Neural cell (in vitro differentiated cells): ENCODE data around the gene DPH5. TPM values are rescaled to one million over a fixed set of nuclear protein-coding genes. Genes with fewer than 3 reads are reported as not detected.

Source experiments
- H2AFZ ChIP-seq: fragments of 200-600, 300-800 bp; sonication (generic), shearing (Covaris generic); 2 replicates; pipeline ENCODE4 v1.6.0; 2014; ENCODE audit warnings: low read depth, mild to moderate bottlenecking, antibody characterized with exemption, low read length, moderate library complexity
- H3F3A ChIP-seq: fragments of 200-600 bp; shearing (Covaris generic); 2 replicates; pipeline ENCODE4 v1.6.1; 2016; ENCODE audit warnings: mild to moderate bottlenecking, moderate library complexity, mixed read lengths, antibody characterized with exemption, low read length; ENCODE audit not compliant: insufficient read depth, poor library complexity, severe bottlenecking
- H3K27ac ChIP-seq: fragments of 200-600, 300-800 bp; sonication (generic), shearing (Covaris generic); 2 replicates; pipeline ENCODE4 v1.5.1; 2014; ENCODE audit warnings: mild to moderate bottlenecking, low read length, moderate library complexity
- H3K27me3 ChIP-seq: fragments of 300-800, 200-600 bp; sonication (generic), shearing (Covaris generic); 2 replicates; pipeline ENCODE4 v1.6.0; 2014; ENCODE audit warnings: mild to moderate bottlenecking, low read depth, low read length, moderate library complexity; ENCODE audit not compliant: insufficient read depth
- H3K36me3 ChIP-seq: fragments of 300-800, 200-600 bp; sonication (generic), shearing (Covaris generic); 2 replicates; pipeline ENCODE4 v1.5.1; 2014; ENCODE audit warnings: mild to moderate bottlenecking, antibody characterized with exemption, low read length, moderate library complexity; ENCODE audit not compliant: insufficient read depth
- H3K4me2 ChIP-seq: fragments of 300-800, 200-600 bp; sonication (generic), shearing (Covaris generic); 2 replicates; pipeline ENCODE4 v1.6.0; 2014; ENCODE audit warnings: mild to moderate bottlenecking, low read length
- H3K4me3 ChIP-seq: fragments of 300-800, 200-600 bp; sonication (generic), shearing (Covaris generic); 2 replicates; pipeline ENCODE4 v1.5.1; 2014; ENCODE audit warnings: mild to moderate bottlenecking, low read length, moderate library complexity
- H3K79me2 ChIP-seq: fragments of 200-600 bp; shearing (Covaris generic); replicated peaks from 2 replicates; pipeline ENCODE4 v1.6.0; 2014; ENCODE audit warnings: mild to moderate bottlenecking, low read length, moderate library complexity; ENCODE audit not compliant: insufficient read depth
- H3K9ac ChIP-seq: fragments of 300-800, 200-600 bp; sonication (generic), shearing (Covaris generic); 2 replicates; pipeline ENCODE4 v1.6.1; 2016; ENCODE audit warnings: mild to moderate bottlenecking, low read length, mixed read lengths
- H3K9me2 ChIP-seq: fragments of 200-600 bp; shearing (Covaris generic); 2 replicates; pipeline ENCODE4 v1.6.1; 2016; ENCODE audit warnings: mild to moderate bottlenecking, low read length, mixed read lengths; ENCODE audit not compliant: insufficient read depth
- H3K9me3 ChIP-seq: fragments of 200-600, 300-800 bp; sonication (generic), shearing (Covaris generic); 2 replicates; pipeline ENCODE4 v1.6.1; 2016; ENCODE audit warnings: mild to moderate bottlenecking, mixed run types, low read length, moderate library complexity, mixed read lengths
- H4K20me1 ChIP-seq: fragments of 200-600 bp; shearing (Covaris generic); 2 replicates; pipeline ENCODE4 v1.6.1; 2016; ENCODE audit warnings: mild to moderate bottlenecking, mixed run types; ENCODE audit not compliant: insufficient read depth
- CTCF ChIP-seq: fragments of 450-650 bp; IDR thresholded peaks from 2 replicates; pipeline ENCODE4 v1.5.1; 2014; ENCODE audit warnings: antibody characterized with exemption, mild to moderate bottlenecking, moderate library complexity; ENCODE audit not compliant: poor library complexity, severe bottlenecking
- EP300 ChIP-seq: fragments of 450-650 bp; conservative IDR thresholded peaks from 2 replicates; pipeline ENCODE4 v1.6.1; 2014; ENCODE audit warnings: antibody characterized with exemption, mild to moderate bottlenecking, moderate library complexity; ENCODE audit not compliant: poor library complexity, severe bottlenecking
- EZH2 ChIP-seq: fragments of 200-600, 300-800 bp; shearing (Covaris generic), sonication (generic); IDR thresholded peaks from 2 replicates; pipeline ENCODE4 v1.6.1; 2014; ENCODE audit warnings: antibody characterized with exemption, low read length, borderline replicate concordance, mild to moderate bottlenecking; ENCODE audit not compliant: insufficient read depth, poor library complexity, severe bottlenecking
- MXI1 ChIP-seq: fragments of 450-650 bp; conservative IDR thresholded peaks from 2 replicates; pipeline ENCODE4 v1.6.1; 2014; ENCODE audit warnings: antibody characterized with exemption, mild to moderate bottlenecking; ENCODE audit not compliant: poor library complexity, severe bottlenecking
- POLR2AphosphoS5 ChIP-seq: IDR thresholded peaks from 2 replicates; pipeline ENCODE4 v1.6.1; 2012
- RAD21 ChIP-seq: fragments of 450-650 bp; conservative IDR thresholded peaks from 2 replicates; pipeline ENCODE4 v1.6.1; 2014; ENCODE audit warnings: antibody characterized with exemption, mild to moderate bottlenecking, moderate library complexity
- REST ChIP-seq: IDR thresholded peaks from 2 replicates; pipeline ENCODE4 v1.6.1; 2012; ENCODE audit warnings: borderline replicate concordance
- SMC3 ChIP-seq: fragments of 450-650 bp; conservative IDR thresholded peaks from 2 replicates; pipeline ENCODE4 v1.6.1; 2014; ENCODE audit warnings: antibody characterized with exemption, mild to moderate bottlenecking, moderate library complexity; ENCODE audit not compliant: poor library complexity
- TAF1 ChIP-seq: IDR thresholded peaks from 2 replicates; pipeline ENCODE4 v1.6.1; 2012; ENCODE audit warnings: low read depth
- polyA plus RNA-seq: library from polyadenylated mRNA; depleted of rRNA; stranded (reverse); fragments of >200 nt; gene quantifications from 2 replicates; pipeline ENCODE4 v1.2.3, GENCODE V29; 2014

Gene DPH5
- polyA plus RNA-seq, 1 donor from 2014 or later, result 55.7 TPM

- H3K36me3 ChIP-seq, result peaks cover 11% of the 10 kb centered on the region
Measured at GRCh38 chr1:100941580-100942216, 83.9 kb downstream of the DPH5 start.

GRCh38 chr1:100941098-100941527 is 84.5 kb downstream of the DPH5 start:
- Histone ChIP-seq H3F3A (no peaks in the 10 kb centered on the region), H3K27me3 (no peaks in the 10 kb centered on the region), H3K9ac (no peak overlapping the region), H2AFZ (no peak overlapping the region), H3K36me3 (peaks cover 11% of the 10 kb centered on the region), H3K27ac (no peak overlapping the region), H3K4me2 (no peak overlapping the region), H4K20me1 (no peaks in the 10 kb centered on the region), H3K9me3 (no peaks in the 10 kb centered on the region), H3K79me2 (no peaks in the 10 kb centered on the region), H3K9me2 (no peaks in the 10 kb centered on the region), H3K4me3 (no peak overlapping the region)
- TF ChIP-seq SMC3 (no peak), EZH2 (no peak), TAF1 (no peak), POLR2AphosphoS5 (no peak), REST (no peak), CTCF (no peak), RAD21 (no peak), EP300 (no peak), MXI1 (no peak)

More at GRCh38 chr1:100941580-100942216, 83.9 kb downstream of the DPH5 start:
- Histone ChIP-seq H3K27ac (no peak overlapping the region), H3F3A (no peaks in the 10 kb centered on the region), H3K4me2 (no peak overlapping the region), H3K79me2 (no peaks in the 10 kb centered on the region), H3K9me3 (no peaks in the 10 kb centered on the region), H4K20me1 (no peaks in the 10 kb centered on the region), H3K9me2 (no peaks in the 10 kb centered on the region), H3K9ac (no peak overlapping the region), H2AFZ (no peak overlapping the region), H3K27me3 (no peaks in the 10 kb centered on the region), H3K4me3 (no peak overlapping the region)
- TF ChIP-seq TAF1, result no peak
- TF ChIP-seq EZH2, result no peak
- TF ChIP-seq EP300, result no peak
- no peak for TF ChIP-seq MXI1
- TF ChIP-seq RAD21, result no peak

Other genes starting within 250 kb of the DPH5 start
- gene EXTL2, start 130.9 kb downstream of the DPH5 start, polyA plus RNA-seq, result 33.9 and 34.2 TPM in 2 replicates
- gene SLC30A7, start 129.7 kb downstream of the DPH5 start, polyA plus RNA-seq, result 19.8 and 20.8 TPM in 2 replicates
- 0.44 TPM in 1 of 2 replicates, not detected in the other for gene S1PR1, start 211.2 kb upstream of the DPH5 start, polyA plus RNA-seq